NB4 (cell line): ENCODE measurements around the gene MAP4K4.

Experiments used
- MAX ChIP-seq: IDR thresholded peaks from 2 replicates; pipeline ENCODE4 v1.6.1; 2011; ENCODE audit warnings: low read depth, low read length
- MYC ChIP-seq: IDR thresholded peaks from 2 replicates; pipeline ENCODE4 v1.6.1; 2011; ENCODE audit warnings: low read depth, low read length
- POLR2A ChIP-seq: IDR thresholded peaks from 2 replicates; pipeline ENCODE4 v1.6.1; 2011; ENCODE audit warnings: mild to moderate bottlenecking; ENCODE audit not compliant: insufficient read length; ENCODE audit errors: extremely low read depth
- TF ChIP-seq, protein P1 (sequence below): IDR thresholded peaks from one replicate; pipeline ENCODE4 v1.5.1; 2012; ENCODE audit warnings: low read depth, low read length

DNA sequence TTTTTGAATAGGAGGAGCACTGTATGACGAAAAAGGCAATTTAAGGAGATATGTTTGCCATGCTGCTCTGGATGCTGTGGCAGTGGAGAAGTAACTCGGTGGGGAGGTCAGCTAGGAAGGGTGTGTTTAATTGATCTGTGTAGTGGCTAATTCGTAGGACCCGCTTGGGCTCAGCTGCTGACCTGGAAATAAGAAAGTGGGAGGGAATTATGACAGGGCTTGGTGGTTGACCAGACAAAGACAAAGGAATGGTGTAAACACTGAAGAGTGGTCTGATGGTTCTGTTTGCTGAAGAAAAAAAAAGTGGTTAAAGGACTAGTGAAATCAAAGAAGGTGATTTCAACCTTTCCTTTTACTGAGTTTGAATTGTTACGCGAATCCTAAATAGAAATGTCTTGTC lies 146.0 kb downstream of the MAP4K4 start:
- TF ChIP-seq, protein P1, sequence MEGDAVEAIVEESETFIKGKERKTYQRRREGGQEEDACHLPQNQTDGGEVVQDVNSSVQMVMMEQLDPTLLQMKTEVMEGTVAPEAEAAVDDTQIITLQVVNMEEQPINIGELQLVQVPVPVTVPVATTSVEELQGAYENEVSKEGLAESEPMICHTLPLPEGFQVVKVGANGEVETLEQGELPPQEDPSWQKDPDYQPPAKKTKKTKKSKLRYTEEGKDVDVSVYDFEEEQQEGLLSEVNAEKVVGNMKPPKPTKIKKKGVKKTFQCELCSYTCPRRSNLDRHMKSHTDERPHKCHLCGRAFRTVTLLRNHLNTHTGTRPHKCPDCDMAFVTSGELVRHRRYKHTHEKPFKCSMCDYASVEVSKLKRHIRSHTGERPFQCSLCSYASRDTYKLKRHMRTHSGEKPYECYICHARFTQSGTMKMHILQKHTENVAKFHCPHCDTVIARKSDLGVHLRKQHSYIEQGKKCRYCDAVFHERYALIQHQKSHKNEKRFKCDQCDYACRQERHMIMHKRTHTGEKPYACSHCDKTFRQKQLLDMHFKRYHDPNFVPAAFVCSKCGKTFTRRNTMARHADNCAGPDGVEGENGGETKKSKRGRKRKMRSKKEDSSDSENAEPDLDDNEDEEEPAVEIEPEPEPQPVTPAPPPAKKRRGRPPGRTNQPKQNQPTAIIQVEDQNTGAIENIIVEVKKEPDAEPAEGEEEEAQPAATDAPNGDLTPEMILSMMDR, result no peak
- TF ChIP-seq POLR2A (no peak), MAX (no peak), MYC (no peak)
